ENCODE results near the gene PRKD1.
"Not testable (repeated sequence)": the region's sequence is repeated elsewhere in the genome, so short reads cannot be mapped to it uniquely, and the experiment has no call there.

Gene PRKD1

GRCh38 chr14:29796853-29797252, 130.8 kb downstream of the PRKD1 start:
- DNase-seq, result no peak
- Histone ChIP-seq H3K9me3 (ENCODE audit: control insufficient read depth, low read length) (no peaks in the 10 kb centered on the region), H3K4me1 (ENCODE audit: control insufficient read depth, insufficient read depth, low read length, poor library complexity, severe bottlenecking) (no peaks in the 10 kb centered on the region), H3K27ac (ENCODE audit: insufficient read depth, low read length, poor library complexity, severe bottlenecking) (no peak overlapping the region), H3K36me3 (ENCODE audit: control insufficient read depth, insufficient read depth, low read length) (no peaks in the 10 kb centered on the region), H3K27me3 (replicated peaks; ENCODE audit: control insufficient read depth, insufficient read depth, low read length, poor library complexity, severe bottlenecking) (no peaks in the 10 kb centered on the region), H3K4me3 (ENCODE audit: insufficient read depth, low read depth, low read length, poor library complexity, severe bottlenecking) (no peak overlapping the region)

GRCh38 chr14:29789475-29789874, 138.2 kb downstream of the PRKD1 start:
- Histone ChIP-seq H3K27me3 (replicated peaks; ENCODE audit: control insufficient read depth, insufficient read depth, low read length, poor library complexity, severe bottlenecking) (no peaks in the 10 kb centered on the region), H3K9me3 (ENCODE audit: control insufficient read depth, low read length) (no peaks in the 10 kb centered on the region), H3K36me3 (ENCODE audit: control insufficient read depth, insufficient read depth, low read length) (no peaks in the 10 kb centered on the region), H3K4me1 (ENCODE audit: control insufficient read depth, insufficient read depth, low read length, poor library complexity, severe bottlenecking) (no peaks in the 10 kb centered on the region), H3K4me3 (ENCODE audit: insufficient read depth, low read depth, low read length, poor library complexity, severe bottlenecking) (no peak overlapping the region), H3K27ac (ENCODE audit: insufficient read depth, low read length, poor library complexity, severe bottlenecking) (no peak overlapping the region)
- no peak for DNase-seq

GRCh38 chr14:29788093-29788492, 139.6 kb downstream of the PRKD1 start:
- Histone ChIP-seq H3K4me3 (ENCODE audit: insufficient read depth, low read depth, low read length, poor library complexity, severe bottlenecking) (no peak overlapping the region), H3K27ac (ENCODE audit: insufficient read depth, low read length, poor library complexity, severe bottlenecking) (no peak overlapping the region), H3K36me3 (ENCODE audit: control insufficient read depth, insufficient read depth, low read length) (no peaks in the 10 kb centered on the region), H3K4me1 (ENCODE audit: control insufficient read depth, insufficient read depth, low read length, poor library complexity, severe bottlenecking) (no peaks in the 10 kb centered on the region), H3K27me3 (replicated peaks; ENCODE audit: control insufficient read depth, insufficient read depth, low read length, poor library complexity, severe bottlenecking) (no peaks in the 10 kb centered on the region), H3K9me3 (ENCODE audit: control insufficient read depth, low read length) (no peaks in the 10 kb centered on the region)
- no peak for DNase-seq

GRCh38 chr14:29783556-29783955, 144.1 kb downstream of the PRKD1 start:
- no peaks in the 10 kb centered on the region for H3K4me1 ChIP-seq (ENCODE audit: control insufficient read depth, insufficient read depth, low read length, poor library complexity, severe bottlenecking)
- H3K4me3 ChIP-seq (ENCODE audit: insufficient read depth, low read depth, low read length, poor library complexity, severe bottlenecking), result no peak overlapping the region
- H3K36me3 ChIP-seq (ENCODE audit: control insufficient read depth, insufficient read depth, low read length), result no peaks in the 10 kb centered on the region

GRCh38 chr14:29782041-29782440, 145.6 kb downstream of the PRKD1 start:
- DNase-seq, result no peak
- Histone ChIP-seq H3K4me3 (ENCODE audit: insufficient read depth, low read depth, low read length, poor library complexity, severe bottlenecking) (no peak overlapping the region), H3K27me3 (replicated peaks; ENCODE audit: control insufficient read depth, insufficient read depth, low read length, poor library complexity, severe bottlenecking) (no peaks in the 10 kb centered on the region), H3K4me1 (ENCODE audit: control insufficient read depth, insufficient read depth, low read length, poor library complexity, severe bottlenecking) (no peaks in the 10 kb centered on the region), H3K27ac (ENCODE audit: insufficient read depth, low read length, poor library complexity, severe bottlenecking) (no peak overlapping the region), H3K9me3 (ENCODE audit: control insufficient read depth, low read length) (no peaks in the 10 kb centered on the region), H3K36me3 (ENCODE audit: control insufficient read depth, insufficient read depth, low read length) (no peaks in the 10 kb centered on the region)

More at GRCh38 chr14:29783556-29783955, 144.1 kb downstream of the PRKD1 start:
- Histone ChIP-seq H3K9me3 (ENCODE audit: control insufficient read depth, low read length) (no peaks in the 10 kb centered on the region), H3K27ac (ENCODE audit: insufficient read depth, low read length, poor library complexity, severe bottlenecking) (no peak overlapping the region), H3K27me3 (replicated peaks; ENCODE audit: control insufficient read depth, insufficient read depth, low read length, poor library complexity, severe bottlenecking) (no peaks in the 10 kb centered on the region)
- no peak for DNase-seq

GRCh38 chr14:29777142-29777541, 150.5 kb downstream of the PRKD1 start:
- H3K4me3 ChIP-seq (ENCODE audit: insufficient read depth, low read depth, low read length, poor library complexity, severe bottlenecking); H3K4me1 ChIP-seq (ENCODE audit: control insufficient read depth, insufficient read depth, low read length, poor library complexity, severe bottlenecking); H3K9me3 ChIP-seq (ENCODE audit: control insufficient read depth, low read length); DNase-seq; H3K27ac ChIP-seq (ENCODE audit: insufficient read depth, low read length, poor library complexity, severe bottlenecking); H3K36me3 ChIP-seq (ENCODE audit: control insufficient read depth, insufficient read depth, low read length); H3K27me3 ChIP-seq (replicated peaks; ENCODE audit: control insufficient read depth, insufficient read depth, low read length, poor library complexity, severe bottlenecking): not testable (repeated sequence)

- DNase-seq, result no peak
- no peaks in the 10 kb centered on the region for H3K4me1 ChIP-seq (ENCODE audit: control insufficient read depth, insufficient read depth, low read length, poor library complexity, severe bottlenecking)
- no peak overlapping the region for H3K27ac ChIP-seq (ENCODE audit: insufficient read depth, low read length, poor library complexity, severe bottlenecking)
- H3K4me3 ChIP-seq (ENCODE audit: insufficient read depth, low read depth, low read length, poor library complexity, severe bottlenecking), result no peak overlapping the region
- H3K27me3 ChIP-seq (replicated peaks; ENCODE audit: control insufficient read depth, insufficient read depth, low read length, poor library complexity, severe bottlenecking), result no peaks in the 10 kb centered on the region
- no peaks in the 10 kb centered on the region for H3K36me3 ChIP-seq (ENCODE audit: control insufficient read depth, insufficient read depth, low read length)
- H3K9me3 ChIP-seq (ENCODE audit: control insufficient read depth, low read length), result no peaks in the 10 kb centered on the region
Observed at GRCh38 chr14:29773990-29774389, 153.7 kb downstream of the PRKD1 start.

GRCh38 chr14:29763342-29763858, 164.2 kb downstream of the PRKD1 start:
- no peak overlapping the region for H3K27ac ChIP-seq (ENCODE audit: insufficient read depth, low read length, poor library complexity, severe bottlenecking)
- no peaks in the 10 kb centered on the region for H3K36me3 ChIP-seq (ENCODE audit: control insufficient read depth, insufficient read depth, low read length)
- H3K9me3 ChIP-seq (ENCODE audit: control insufficient read depth, low read length), result no peaks in the 10 kb centered on the region
- DNase-seq, result no peak
- H3K4me1 ChIP-seq (ENCODE audit: control insufficient read depth, insufficient read depth, low read length, poor library complexity, severe bottlenecking), result no peaks in the 10 kb centered on the region
- no peaks in the 10 kb centered on the region for H3K27me3 ChIP-seq (replicated peaks; ENCODE audit: control insufficient read depth, insufficient read depth, low read length, poor library complexity, severe bottlenecking)
- H3K4me3 ChIP-seq (ENCODE audit: insufficient read depth, low read depth, low read length, poor library complexity, severe bottlenecking), result no peak overlapping the region

GRCh38 chr14:29759521-29760340, 167.9 kb downstream of the PRKD1 start:
- Histone ChIP-seq H3K4me1 (ENCODE audit: control insufficient read depth, insufficient read depth, low read length, poor library complexity, severe bottlenecking) (no peaks in the 10 kb centered on the region), H3K9me3 (ENCODE audit: control insufficient read depth, low read length) (no peaks in the 10 kb centered on the region), H3K27ac (ENCODE audit: insufficient read depth, low read length, poor library complexity, severe bottlenecking) (no peak overlapping the region), H3K27me3 (replicated peaks; ENCODE audit: control insufficient read depth, insufficient read depth, low read length, poor library complexity, severe bottlenecking) (no peaks in the 10 kb centered on the region), H3K36me3 (ENCODE audit: control insufficient read depth, insufficient read depth, low read length) (no peaks in the 10 kb centered on the region), H3K4me3 (ENCODE audit: insufficient read depth, low read depth, low read length, poor library complexity, severe bottlenecking) (no peak overlapping the region)
- no peak for DNase-seq

- Histone ChIP-seq H3K27me3 (replicated peaks; ENCODE audit: control insufficient read depth, insufficient read depth, low read length, poor library complexity, severe bottlenecking) (no peaks in the 10 kb centered on the region), H3K4me1 (ENCODE audit: control insufficient read depth, insufficient read depth, low read length, poor library complexity, severe bottlenecking) (no peaks in the 10 kb centered on the region), H3K27ac (ENCODE audit: insufficient read depth, low read length, poor library complexity, severe bottlenecking) (no peak overlapping the region), H3K4me3 (ENCODE audit: insufficient read depth, low read depth, low read length, poor library complexity, severe bottlenecking) (no peak overlapping the region), H3K9me3 (ENCODE audit: control insufficient read depth, low read length) (no peaks in the 10 kb centered on the region), H3K36me3 (ENCODE audit: control insufficient read depth, insufficient read depth, low read length) (no peaks in the 10 kb centered on the region)
- no peak for DNase-seq
Observed at GRCh38 chr14:29757711-29758233, 169.9 kb downstream of the PRKD1 start.
